NOMO-1 treated with DMSO at 0.1 percent for 48 hours (cell line): Measurements from ENCODE around the gene HOXA13.
A peak's percentile ranks its signal among the peaks of the same experiment; 100 is the strongest.

Experiments
- DNase-seq: peaks from one replicate; lab custom pipeline; 2025; ENCODE audit not compliant: unreplicated experiment; lab: John Stamatoyannopoulos, UW

Gene HOXA13

GRCh38 chr7:27199849-27200760, at the start of gene HOXA13:
TSS of gene HOXA13 (minus strand) at chr7:27200091. CDS start at chr7:27200077, 14 bp downstream.
- DNase-seq: peak; percentile 64

GRCh38 chr7:27248911-27249723, 49.2 kb upstream of the HOXA13 start:
- DNase-seq: no peak

- DNase-seq: no peak
Observed at GRCh38 chr7:27248427-27248806, 48.5 kb upstream of the HOXA13 start.

DNA sequence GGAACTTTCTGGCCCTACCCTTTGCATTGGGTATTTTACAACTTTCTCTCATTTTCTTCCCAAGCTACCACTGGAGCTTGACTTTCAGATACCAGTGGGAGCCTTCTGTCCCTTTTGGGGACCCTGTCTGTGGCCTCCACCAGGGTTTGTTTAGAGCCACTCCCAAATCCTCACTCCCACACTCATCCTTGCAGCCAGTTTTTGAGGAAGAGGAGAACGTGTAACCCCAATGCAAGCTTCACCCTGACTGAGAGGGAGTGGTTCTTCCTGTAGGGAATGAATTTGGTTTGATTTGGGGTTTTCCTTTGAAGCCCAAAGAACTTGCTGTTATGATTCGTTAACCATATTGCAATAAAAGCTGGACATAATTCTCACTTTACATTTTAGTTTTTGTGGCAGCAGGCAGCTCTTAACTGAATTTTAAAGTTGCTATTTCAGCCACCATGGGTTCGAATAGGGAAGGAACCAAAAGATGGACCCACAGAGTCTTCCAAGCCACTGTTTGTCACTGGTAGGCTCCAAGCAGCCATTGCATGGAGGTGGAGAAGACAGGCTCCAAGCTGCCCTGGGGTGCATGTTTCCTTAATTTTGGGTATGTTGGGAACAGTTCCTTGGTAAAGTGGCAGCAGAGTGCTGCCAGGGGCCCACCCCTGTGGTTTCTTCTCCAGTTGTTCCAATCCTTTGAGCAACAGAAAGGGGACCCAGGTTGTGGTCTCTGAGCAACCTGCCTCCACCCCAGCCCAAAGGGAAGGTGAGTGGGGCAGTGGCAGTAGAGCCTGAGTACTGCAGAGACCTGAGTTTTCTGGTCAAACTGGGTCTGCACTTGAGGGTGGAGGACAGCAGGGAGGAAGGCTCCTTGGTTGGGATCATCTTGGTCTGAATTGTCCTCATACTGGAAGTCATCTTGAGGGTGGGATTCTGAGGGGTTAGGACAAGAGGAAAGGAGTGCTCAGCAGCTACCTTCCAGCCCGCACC, 47.8 kb upstream of the HOXA13 start:
- no peak for DNase-seq

DNA sequence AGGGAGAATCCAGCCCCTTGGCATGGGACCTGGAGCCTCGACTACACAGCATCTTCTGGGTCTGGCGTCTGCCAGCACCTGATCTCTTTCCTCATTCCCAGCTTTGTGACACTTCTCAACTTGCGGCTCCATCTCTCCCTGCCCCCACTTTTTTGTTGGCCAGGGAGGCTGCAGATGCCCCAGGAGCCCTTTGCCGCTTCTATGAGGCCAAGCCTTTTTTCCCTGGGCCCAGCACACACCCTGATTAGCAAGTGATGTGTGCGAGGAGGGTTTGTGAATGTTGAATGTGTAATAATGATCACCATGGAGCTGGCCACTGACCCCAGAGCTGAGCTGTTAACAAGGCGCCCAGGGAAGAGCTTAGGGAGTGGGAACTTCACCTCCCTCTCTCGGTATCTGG, 47.1 kb upstream of the HOXA13 start:
- no peak for DNase-seq

GRCh38 chr7:27245798-27246691, 46.2 kb upstream of the HOXA13 start:
- DNase-seq: no peak

GRCh38 chr7:27245124-27245797, 45.4 kb upstream of the HOXA13 start:
- no peak for DNase-seq

GRCh38 chr7:27244488-27245123, 44.7 kb upstream of the HOXA13 start:
- no peak for DNase-seq

DNA sequence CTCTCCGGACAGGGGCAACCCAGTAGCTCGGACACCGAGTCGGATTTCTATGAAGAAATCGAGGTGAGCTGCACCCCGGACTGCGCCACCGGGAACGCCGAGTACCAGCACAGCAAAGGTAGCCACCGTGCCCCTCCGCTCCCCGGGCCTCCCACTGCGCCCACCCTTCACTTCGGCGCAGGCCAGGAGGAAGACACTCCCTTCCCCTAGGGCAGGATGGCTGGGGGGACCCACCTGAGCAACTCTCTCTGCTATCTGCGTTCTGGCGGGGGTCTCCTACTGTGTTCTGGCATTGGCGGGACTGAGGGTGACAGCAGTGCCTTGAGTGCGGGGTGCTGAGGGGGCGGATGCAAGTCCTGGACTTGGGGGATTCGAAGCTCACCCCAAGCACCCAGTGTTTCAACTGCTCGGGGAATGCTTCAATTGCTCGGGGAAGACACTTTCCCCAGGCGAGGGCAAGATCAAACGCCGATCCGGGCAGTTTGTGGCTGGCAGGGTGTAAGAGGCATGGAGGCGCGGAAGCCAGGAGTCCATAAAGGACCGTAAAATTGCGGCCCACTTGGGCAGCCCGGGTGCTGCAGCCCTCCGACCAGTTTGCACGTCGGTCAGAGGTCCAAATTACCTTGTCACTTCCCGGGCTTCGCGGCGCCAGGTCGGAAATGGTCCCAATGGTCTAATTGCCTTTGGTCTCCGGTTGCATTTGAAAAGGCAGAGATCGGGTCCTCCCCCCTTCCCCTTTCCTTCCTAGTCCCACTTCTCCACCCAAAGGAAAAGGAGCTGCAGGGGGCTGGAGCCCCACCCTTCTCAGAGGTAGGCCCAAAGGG, 43.7 kb upstream of the HOXA13 start:
- no peak for DNase-seq

DNA sequence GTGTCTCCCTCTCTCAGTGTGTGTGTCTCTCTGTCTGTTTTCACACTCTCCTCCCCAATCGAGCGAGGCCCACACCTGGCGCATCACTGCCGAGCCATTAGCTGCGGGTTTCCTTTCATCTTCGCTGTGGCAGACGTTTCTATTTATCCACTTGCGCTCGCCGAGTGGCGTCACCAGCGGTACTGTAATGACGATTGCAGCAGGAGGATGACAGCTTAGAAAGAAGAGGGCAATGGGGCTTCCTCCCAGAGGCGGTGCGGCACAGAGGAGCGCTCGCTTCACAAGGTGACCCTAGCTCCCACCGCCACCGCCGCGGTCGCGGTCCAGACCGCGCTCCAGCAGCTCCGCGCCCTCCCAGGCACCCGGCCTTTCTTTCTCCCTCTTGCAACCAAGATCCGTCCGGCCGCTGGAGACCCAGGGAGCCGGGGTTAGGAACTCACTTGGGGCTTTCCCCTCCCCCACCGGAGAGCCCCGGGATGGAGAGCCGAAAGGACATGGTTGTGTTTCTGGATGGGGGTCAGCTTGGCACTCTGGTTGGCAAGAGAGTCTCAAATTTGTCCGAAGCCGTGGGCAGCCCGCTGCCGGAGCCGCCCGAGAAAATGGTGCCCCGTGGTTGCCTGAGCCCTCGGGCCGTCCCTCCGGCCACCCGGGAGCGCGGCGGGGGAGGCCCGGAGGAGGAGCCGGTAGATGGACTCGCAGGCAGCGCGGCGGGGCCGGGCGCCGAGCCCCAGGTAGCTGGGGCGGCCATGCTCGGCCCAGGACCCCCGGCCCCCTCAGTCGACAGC, 42.9 kb upstream of the HOXA13 start, which contains the start of gene EVX1:
TSS of gene EVX1 (plus strand) at position 248 of the 785 bp plus-strand sequence. CDS start at position 477, 229 bp downstream.
- no peak for DNase-seq

GRCh38 chr7:27242154-27242553, 42.3 kb upstream of the HOXA13 start:
- no peak for DNase-seq

GRCh38 chr7:27241189-27242056, 41.5 kb upstream of the HOXA13 start:
- no peak for DNase-seq

GRCh38 chr7:27240015-27240731, 40.3 kb upstream of the HOXA13 start:
- no peak for DNase-seq

- DNase-seq: no peak
Observed at GRCh38 chr7:27239387-27240014, 39.6 kb upstream of the HOXA13 start.

GRCh38 chr7:27238979-27239386, 39.1 kb upstream of the HOXA13 start:
- DNase-seq: no peak
